ENCODE measurements around the gene GPS2.

GPS2 gene

GRCh38 chr17:7293159-7293558 lies 22.0 kb downstream of the GPS2 start:
- DNase-seq (ENCODE audit: low spot score), result no peak

- no peak for DNase-seq (ENCODE audit: low spot score)
These were observed 22.4 kb downstream of the GPS2 start for GRCh38 chr17:7292729-7293128.

DNA sequence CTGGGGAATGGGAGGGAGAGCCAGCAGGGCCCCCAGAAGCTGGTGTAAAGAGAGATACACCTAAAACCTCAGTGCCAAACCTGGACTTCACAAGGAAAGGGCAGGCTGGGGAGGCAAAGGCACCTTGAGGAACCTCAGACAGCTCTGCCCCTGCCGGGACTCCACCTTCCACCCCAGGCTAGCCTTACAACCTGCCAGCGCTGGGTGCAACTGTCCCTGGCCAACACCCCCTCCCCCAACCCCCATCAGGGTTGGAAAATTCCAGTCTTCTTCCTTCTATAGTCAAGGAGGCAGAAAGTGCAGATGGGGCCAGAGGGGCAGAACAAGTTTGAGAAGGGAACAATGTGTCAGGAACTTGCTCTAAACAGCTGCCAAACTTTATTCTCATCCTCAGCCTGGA lies 23.0 kb downstream of the GPS2 start:
- no peak for DNase-seq (ENCODE audit: low spot score)

GRCh38 chr17:7290685-7291084 lies 24.5 kb downstream of the GPS2 start:
- DNase-seq (ENCODE audit: low spot score), result no peak

DNA sequence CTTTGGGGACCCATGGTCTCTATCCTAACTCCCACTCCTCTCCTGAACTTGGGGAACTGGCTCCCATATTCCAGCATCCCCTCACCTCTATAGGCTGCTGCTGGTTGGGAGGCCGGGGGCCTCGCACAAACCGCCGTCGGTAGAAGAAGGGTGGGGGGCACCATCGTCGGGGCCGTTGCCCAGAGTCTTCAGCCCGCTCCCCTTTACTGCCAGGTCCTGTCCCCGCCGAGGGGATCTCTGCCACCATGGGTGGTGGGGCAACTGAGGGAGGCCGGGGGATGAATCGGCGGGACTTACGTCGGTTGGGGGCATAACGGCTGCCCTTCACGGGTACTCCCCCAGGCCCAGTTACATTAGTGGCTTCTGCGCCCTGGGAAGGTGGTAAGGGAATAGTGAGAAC lies 25.0 kb downstream of the GPS2 start:
- DNase-seq (ENCODE audit: low spot score), result no peak

DNA sequence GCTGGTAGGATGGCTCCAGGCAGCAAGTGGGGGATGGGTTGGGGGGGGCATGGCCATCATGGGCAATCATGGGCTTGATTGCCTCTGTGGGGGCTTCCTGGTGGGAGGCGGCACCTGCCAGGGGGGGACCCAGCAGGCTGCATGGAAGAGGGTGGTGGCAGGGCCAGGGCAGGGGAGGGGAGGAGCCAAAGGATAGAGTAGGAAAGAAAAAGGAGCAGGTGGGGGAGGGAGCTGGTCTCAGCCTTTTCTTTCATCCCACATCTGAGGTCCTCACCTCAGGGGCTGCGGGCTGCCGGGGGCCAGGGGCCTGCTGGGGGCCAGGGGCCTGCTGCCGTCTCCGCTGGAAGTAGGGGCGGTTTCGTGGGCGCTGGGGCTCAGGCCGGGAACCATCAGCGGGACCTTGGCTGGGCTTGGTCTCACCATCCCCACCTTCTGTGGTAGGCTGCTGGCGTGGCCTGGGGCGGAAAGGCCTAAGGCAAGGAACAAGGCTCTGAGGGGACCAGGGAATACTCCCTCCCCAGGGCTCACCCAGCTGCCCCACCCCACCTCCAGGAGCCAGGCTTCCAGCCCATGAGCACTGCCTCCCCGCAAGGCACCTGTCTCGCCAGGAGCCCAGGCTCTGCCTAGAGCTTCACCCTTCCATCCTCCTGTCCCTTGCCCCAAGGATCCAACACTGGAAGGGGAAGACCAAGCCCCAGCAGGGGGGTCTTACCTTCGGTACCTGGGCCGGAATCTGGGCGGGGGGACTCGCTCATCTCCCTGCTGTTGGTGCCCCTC lies 25.7 kb downstream of the GPS2 start:
- no peak for DNase-seq (ENCODE audit: low spot score)

- no peak for DNase-seq (ENCODE audit: low spot score)
These were observed 29.5 kb downstream of the GPS2 start for GRCh38 chr17:7285679-7286078.

- DNase-seq (ENCODE audit: low spot score), result no peak
These were observed 30.2 kb downstream of the GPS2 start for GRCh38 chr17:7284911-7285310.

DNA sequence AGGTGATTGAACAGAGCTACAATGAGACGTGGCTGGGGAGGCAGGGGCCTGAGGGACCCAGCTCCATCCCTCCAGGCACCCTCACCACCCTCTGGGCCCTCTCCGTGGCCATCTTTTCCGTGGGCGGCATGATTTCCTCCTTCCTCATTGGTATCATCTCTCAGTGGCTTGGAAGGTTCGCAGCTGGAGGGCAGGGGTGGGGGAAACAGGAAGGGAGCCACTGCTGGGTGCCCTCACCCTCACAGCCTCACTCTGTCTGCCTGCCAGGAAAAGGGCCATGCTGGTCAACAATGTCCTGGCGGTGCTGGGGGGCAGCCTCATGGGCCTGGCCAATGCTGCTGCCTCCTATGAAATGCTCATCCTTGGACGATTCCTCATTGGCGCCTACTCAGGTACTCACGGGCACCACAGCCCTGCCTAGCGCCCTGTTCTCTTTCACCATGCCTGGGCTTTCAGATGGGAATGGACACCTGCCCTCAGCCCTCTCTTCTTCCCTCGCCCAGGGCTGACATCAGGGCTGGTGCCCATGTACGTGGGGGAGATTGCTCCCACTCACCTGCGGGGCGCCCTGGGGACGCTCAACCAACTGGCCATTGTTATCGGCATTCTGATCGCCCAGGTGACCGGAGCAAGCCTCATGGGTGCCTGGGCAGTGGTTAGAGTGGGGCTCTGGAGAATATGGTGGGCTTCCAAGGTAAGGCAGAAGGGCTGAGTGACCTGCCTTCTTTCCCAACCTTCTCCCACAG lies 31.5 kb downstream of the GPS2 start:
- no peak for DNase-seq (ENCODE audit: low spot score)

- no peak for DNase-seq (ENCODE audit: low spot score)
These were observed 32.3 kb downstream of the GPS2 start for GRCh38 chr17:7282752-7283321.

DNA sequence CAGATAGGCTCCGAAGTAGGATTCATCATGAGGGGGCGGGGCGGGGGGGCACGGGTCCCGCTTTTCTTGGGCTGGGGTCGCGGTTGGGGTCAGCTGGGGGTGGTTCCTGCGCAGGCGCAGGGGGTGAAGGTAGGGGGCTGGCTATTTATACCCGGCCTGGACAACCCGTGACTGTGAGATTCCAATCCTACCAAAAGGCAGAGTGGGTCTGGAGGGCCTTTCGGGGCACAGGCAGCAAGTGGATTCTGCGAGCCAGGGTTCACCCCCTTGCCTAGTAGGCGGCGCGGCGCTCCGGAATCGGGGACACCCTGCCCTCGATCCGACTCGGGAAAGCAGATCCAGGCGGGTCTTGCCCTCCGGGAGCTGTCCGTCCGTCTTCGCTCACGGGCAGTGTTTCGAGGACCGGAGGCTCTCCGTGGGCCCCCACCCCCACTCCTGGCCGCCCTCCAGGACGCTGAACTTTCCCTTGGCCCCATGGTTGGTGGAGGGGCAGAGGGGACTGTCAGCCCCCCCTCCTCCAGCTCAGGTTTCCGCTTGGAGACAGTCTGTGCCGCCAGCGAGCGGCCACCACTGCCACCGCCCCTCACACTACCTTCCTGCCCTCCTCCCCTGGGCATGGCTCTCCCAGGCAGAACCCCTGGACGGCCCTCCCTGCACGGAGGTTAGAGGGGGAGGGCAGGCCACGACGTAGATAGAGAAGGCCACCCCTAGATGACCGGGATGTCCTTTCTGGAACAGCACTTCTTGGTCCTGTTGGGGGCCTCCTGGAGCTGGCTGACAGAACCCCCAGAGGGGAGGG lies 33.0 kb downstream of the GPS2 start:
- DNase-seq (ENCODE audit: low spot score), result no peak

GRCh38 chr17:7281074-7281952 lies 33.8 kb downstream of the GPS2 start, which contains the start of gene SLC2A4:
Gene SLC2A4, plus strand, starts transcription at chr17:7281718. Its CDS starts 217 bp downstream, at chr17:7281935.
- peak; percentile 90 for DNase-seq (ENCODE audit: low spot score)

DNA sequence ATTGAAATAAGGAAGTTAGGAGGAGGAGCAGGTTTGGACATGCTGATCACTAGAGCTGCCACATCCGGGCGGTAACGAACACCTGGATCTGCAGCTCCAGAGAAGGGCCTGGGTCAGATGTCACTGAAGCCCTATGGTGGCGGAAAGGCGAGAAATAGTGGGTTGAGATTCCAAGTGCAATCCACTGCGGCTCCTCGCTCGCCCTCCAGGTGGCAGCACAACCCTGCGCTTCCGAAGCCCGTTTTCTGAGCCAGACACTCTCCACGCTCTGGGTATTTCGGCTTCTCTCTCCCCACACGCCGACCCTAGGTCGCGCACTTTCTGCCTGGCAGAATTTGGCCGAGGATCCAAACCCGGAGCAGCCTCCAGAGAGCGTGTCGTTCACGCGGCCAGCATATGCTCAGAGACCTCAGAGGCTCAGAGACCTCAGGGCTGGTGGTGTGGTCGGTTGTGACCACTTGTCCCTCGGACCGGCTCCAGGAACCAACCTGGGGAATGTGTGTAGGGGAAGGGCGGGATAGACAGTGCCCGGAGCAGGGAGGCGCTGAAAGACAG lies 34.6 kb downstream of the GPS2 start:
- peak; percentile 88 for DNase-seq (ENCODE audit: low spot score)

GRCh38 chr17:7279448-7279847 lies 35.7 kb downstream of the GPS2 start:
- DNase-seq (ENCODE audit: low spot score), result no peak

- no peak for DNase-seq (ENCODE audit: low spot score)
These were observed 48.4 kb downstream of the GPS2 start for GRCh38 chr17:7266784-7267183.

- DNase-seq (ENCODE audit: low spot score), result no peak
These were observed 51.4 kb downstream of the GPS2 start for GRCh38 chr17:7263801-7264078.

DNA sequence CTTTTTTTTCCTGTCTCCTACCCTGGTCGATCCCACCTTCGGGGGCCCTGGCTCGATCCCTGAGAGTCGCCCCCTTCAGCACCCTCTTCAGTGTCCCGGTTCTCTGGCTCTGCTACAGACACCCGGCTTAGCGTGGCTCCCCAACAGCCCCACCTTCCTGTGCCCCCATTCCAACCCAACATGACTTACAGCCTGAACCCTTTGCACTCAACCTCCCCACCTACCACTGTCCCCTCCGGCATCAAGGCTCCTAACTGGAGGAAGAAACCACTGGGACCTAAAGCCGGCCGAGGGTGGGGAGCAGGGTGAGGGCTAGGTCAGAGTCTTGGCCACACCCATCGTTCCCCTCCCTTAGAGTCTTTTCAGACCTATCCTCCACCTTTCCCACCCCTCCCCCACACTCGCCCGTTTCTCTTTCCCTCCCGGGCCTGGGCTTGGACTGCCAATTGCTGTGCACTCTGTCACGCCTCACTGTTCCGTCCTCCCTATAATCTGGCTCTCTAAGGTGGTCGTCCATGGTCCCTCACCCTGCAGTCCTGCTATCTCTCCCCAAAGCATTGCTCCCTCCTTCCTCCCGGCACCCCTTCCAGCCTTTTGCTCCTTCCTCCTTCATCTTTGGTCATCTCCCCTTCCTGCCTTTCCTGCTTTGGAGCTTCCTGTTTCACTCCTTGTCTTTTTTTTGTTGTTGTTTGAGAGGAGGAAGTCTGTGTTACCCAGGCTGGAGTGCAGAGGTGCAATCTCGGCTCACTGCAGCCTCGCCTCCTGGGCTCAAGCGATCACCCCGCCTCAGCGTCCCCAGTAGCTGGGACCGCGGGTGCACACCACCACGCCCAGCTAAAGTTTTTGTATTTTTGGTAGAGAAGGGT lies 52.0 kb downstream of the GPS2 start:
- no peak for DNase-seq (ENCODE audit: low spot score)
